SK-N-SH treated with all-trans-retinoic acid at 6 μM for 48 hours (cell line): ENCODE measurements around the gene EXD3.

Source experiments
- ATAC-seq: fragments of 200-7000 bp; cut with Tn5 transposase; 3 replicates; pipeline ENCODE4 v1.9.1; 2020; ENCODE audit warnings: mild to moderate bottlenecking, moderate library complexity
- ARNTL ChIP-seq: fragments of 450-650 bp; formaldehyde crosslinking; IDR thresholded peaks from 2 replicates; pipeline ENCODE4 v1.5.0; 2020; ENCODE audit warnings: low read depth, mild to moderate bottlenecking, moderate library complexity, borderline replicate concordance
- BACH2 ChIP-seq: fragments of 250-450 bp; sonication (Bioruptor Pico); IDR thresholded peaks from 2 replicates; pipeline ENCODE4 v1.9.0; 2021; ENCODE audit warnings: mild to moderate bottlenecking, borderline replicate concordance
- CREB5 ChIP-seq: fragments of 250-450 bp; sonication (Bioruptor Pico); IDR thresholded peaks from 2 replicates; pipeline ENCODE4 v1.5.1; 2020; ENCODE audit warnings: low read depth, mild to moderate bottlenecking, moderate library complexity
- CSDC2 ChIP-seq: fragments of 250-450 bp; sonication (Bioruptor Pico); IDR thresholded peaks from 2 replicates; pipeline ENCODE4 v1.5.0; 2020; ENCODE audit warnings: mild to moderate bottlenecking, moderate library complexity
- CSRNP3 ChIP-seq: fragments of 250-450 bp; sonication (Bioruptor Pico); IDR thresholded peaks from 2 replicates; pipeline ENCODE4 v1.5.1; 2021; ENCODE audit warnings: mild to moderate bottlenecking, moderate library complexity
- OSR1 ChIP-seq: fragments of 250-450 bp; sonication (Bioruptor Pico); IDR thresholded peaks from 2 replicates; pipeline ENCODE4 v1.8.0; 2022; ENCODE audit warnings: moderate library complexity, mild to moderate bottlenecking, inconsistent platforms
- POU6F1 ChIP-seq: fragments of 250-450 bp; sonication (Bioruptor Pico); IDR thresholded peaks from 2 replicates; pipeline ENCODE4 v1.8.0; 2021; ENCODE audit warnings: low read depth, mild to moderate bottlenecking, moderate library complexity, borderline replicate concordance
- RARB ChIP-seq: fragments of 250-450 bp; sonication (Bioruptor Pico); IDR thresholded peaks from 2 replicates; pipeline ENCODE4 v1.8.0; 2021; ENCODE audit warnings: mild to moderate bottlenecking, moderate library complexity
- SNAI2 ChIP-seq: fragments of 250-450 bp; sonication (Bioruptor Pico); IDR thresholded peaks from 2 replicates; pipeline ENCODE4 v1.5.0; 2020; ENCODE audit warnings: mild to moderate bottlenecking, moderate library complexity
- TCF4 ChIP-seq: fragments of 250-450 bp; sonication (Bioruptor Pico); IDR thresholded peaks from 2 replicates; pipeline ENCODE4 v1.8.0; 2021; ENCODE audit warnings: mild to moderate bottlenecking, moderate library complexity, borderline replicate concordance
- TOX ChIP-seq: fragments of 250-450 bp; sonication (Bioruptor Pico); IDR thresholded peaks from 2 replicates; pipeline ENCODE4 v1.8.0; 2021; ENCODE audit warnings: mild to moderate bottlenecking, moderate library complexity, borderline replicate concordance
- ZC3H10 ChIP-seq: fragments of 250-450 bp; sonication (Bioruptor Pico); IDR thresholded peaks from 2 replicates; pipeline ENCODE4 v1.5.1; 2021; ENCODE audit warnings: mild to moderate bottlenecking, moderate library complexity
- ZFP3 ChIP-seq: fragments of 250-450 bp; sonication (Bioruptor Pico); IDR thresholded peaks from 2 replicates; pipeline ENCODE4 v1.5.0; 2020; ENCODE audit warnings: mild to moderate bottlenecking, moderate library complexity
- ZNF565 ChIP-seq: fragments of 450-650 bp; formaldehyde crosslinking; conservative IDR thresholded peaks from 2 replicates; pipeline ENCODE4 v1.5.0; 2020; ENCODE audit warnings: low read depth, mild to moderate bottlenecking, moderate library complexity
- TF ChIP-seq, protein P1 (sequence below): fragments of 250-450 bp; sonication (Bioruptor Pico); IDR thresholded peaks from 2 replicates; pipeline ENCODE4 v1.8.0; 2020; ENCODE audit warnings: mild to moderate bottlenecking, moderate library complexity, borderline replicate concordance

Gene EXD3

GRCh38 chr9:137350696-137351584 lies 72.0 kb downstream of the EXD3 start:
- ATAC-seq: no peak

GRCh38 chr9:137349471-137350033 lies 73.4 kb downstream of the EXD3 start:
- TF ChIP-seq ARNTL (CRISPR knock-in tag) (no peak), POU6F1 (CRISPR knock-in tag) (no peak), ZNF565 (CRISPR knock-in tag) (no peak), SNAI2 (no peak), ZFP3 (no peak)
- TF ChIP-seq, protein P1, sequence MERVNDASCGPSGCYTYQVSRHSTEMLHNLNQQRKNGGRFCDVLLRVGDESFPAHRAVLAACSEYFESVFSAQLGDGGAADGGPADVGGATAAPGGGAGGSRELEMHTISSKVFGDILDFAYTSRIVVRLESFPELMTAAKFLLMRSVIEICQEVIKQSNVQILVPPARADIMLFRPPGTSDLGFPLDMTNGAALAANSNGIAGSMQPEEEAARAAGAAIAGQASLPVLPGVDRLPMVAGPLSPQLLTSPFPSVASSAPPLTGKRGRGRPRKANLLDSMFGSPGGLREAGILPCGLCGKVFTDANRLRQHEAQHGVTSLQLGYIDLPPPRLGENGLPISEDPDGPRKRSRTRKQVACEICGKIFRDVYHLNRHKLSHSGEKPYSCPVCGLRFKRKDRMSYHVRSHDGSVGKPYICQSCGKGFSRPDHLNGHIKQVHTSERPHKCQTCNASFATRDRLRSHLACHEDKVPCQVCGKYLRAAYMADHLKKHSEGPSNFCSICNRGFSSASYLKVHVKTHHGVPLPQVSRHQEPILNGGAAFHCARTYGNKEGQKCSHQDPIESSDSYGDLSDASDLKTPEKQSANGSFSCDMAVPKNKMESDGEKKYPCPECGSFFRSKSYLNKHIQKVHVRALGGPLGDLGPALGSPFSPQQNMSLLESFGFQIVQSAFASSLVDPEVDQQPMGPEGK (CRISPR knock-in tag): no peak
- ATAC-seq: no peak

More at GRCh38 chr9:137350696-137351584, 72.0 kb downstream of the EXD3 start:
- no peak for TF ChIP-seq TCF4

DNA sequence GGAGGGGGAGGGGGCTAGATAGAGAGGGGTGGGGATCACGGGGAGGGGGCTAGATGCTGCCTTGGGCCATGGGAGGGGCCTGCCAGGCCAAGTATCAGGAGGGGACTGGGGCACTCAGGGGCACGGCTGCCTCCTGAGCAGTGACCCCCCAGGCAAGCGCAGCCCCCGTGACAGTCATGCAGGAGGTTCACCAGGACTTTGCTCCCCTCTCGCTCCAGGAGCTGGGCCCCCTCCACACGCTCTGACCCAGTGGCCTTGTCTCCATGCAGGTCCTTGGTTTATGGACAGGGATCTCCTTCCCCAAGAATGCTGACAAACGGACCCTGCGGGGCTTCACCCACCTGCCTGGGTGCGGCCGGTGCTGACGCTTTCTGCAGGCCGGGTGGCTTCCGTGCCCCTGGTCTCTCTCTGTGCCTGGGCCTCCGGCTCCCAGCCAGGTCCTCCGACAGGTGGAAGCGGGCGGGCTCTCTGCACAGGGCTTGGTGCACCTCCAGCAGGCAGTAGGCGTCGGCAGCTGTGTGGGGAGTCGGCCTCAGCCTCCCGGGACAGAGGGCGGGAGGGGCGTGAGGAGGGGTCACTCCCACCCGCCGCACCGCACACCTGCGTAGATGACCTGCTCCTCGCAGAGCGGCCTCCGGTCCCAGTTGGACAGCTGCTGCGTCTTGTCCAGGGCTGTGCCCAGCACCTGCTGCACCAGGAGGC lies 74.0 kb downstream of the EXD3 start:
- ATAC-seq: no peak
- TF ChIP-seq TOX (CRISPR knock-in tag): no peak
- TF ChIP-seq BACH2 (CRISPR knock-in tag): no peak
- TF ChIP-seq CREB5 (CRISPR knock-in tag): no peak

GRCh38 chr9:137347928-137348327 lies 75.0 kb downstream of the EXD3 start:
- TF ChIP-seq CSDC2 (CRISPR knock-in tag) (no peak), ZC3H10 (CRISPR knock-in tag) (no peak), POU6F1 (CRISPR knock-in tag) (no peak), RARB (CRISPR knock-in tag) (no peak), CREB5 (CRISPR knock-in tag) (no peak), SNAI2 (no peak), OSR1 (CRISPR knock-in tag) (no peak), TCF4 (no peak), BACH2 (CRISPR knock-in tag) (no peak), CSRNP3 (no peak), ZFP3 (no peak), ZNF565 (CRISPR knock-in tag) (no peak), TOX (CRISPR knock-in tag) (no peak)
- no peak for ATAC-seq
